Neural progenitor cell (in vitro differentiated cells): ENCODE results near the gene SLC5A5. TPM values are rescaled to one million over a fixed set of nuclear protein-coding genes. Genes with fewer than 3 reads are reported as not detected.

Experiments used
- DNase-seq: peaks from one replicate; pipeline ENCODE4 v3.0.0-alpha.2; 2016; ENCODE audit warnings: low spot score
- H2AFZ ChIP-seq: fragments of 200-600 bp; sonication (generic); replicated peaks from 2 replicates; pipeline ENCODE4 v1.6.1; 2016; ENCODE audit warnings: antibody characterized with exemption
- H3F3A ChIP-seq: fragments of 200-600 bp; sonication (generic); 2 replicates; pipeline ENCODE4 v1.6.1; 2016; ENCODE audit warnings: antibody characterized with exemption, low read depth
- H3K27ac ChIP-seq: fragments of 200-600 bp; sonication (generic); 2 replicates; pipeline ENCODE4 v1.5.1; 2016; ENCODE audit warnings: mild to moderate bottlenecking
- H3K27me3 ChIP-seq: fragments of 200-600 bp; sonication (generic); 2 replicates; pipeline ENCODE4 v1.6.1; 2016; ENCODE audit warnings: mild to moderate bottlenecking, moderate library complexity
- H3K36me3 ChIP-seq: fragments of 200-600 bp; sonication (generic); 2 replicates; pipeline ENCODE4 v1.5.1; 2016
- H3K4me1 ChIP-seq: fragments of 200-600 bp; sonication (generic); 2 replicates; pipeline ENCODE4 v1.6.1; 2016; ENCODE audit warnings: mixed run types
- H3K4me2 ChIP-seq: fragments of 200-600 bp; sonication (generic); 2 replicates; pipeline ENCODE4 v1.6.1; 2016
- H3K4me3 ChIP-seq: fragments of 200-600 bp; sonication (generic); 2 replicates; pipeline ENCODE4 v1.5.1; 2016
- H3K79me2 ChIP-seq: fragments of 200-600 bp; sonication (generic); 2 replicates; pipeline ENCODE4 v1.6.1; 2016; ENCODE audit warnings: low read depth
- H3K9ac ChIP-seq: fragments of 200-600 bp; sonication (generic); 2 replicates; pipeline ENCODE4 v1.6.1; 2016
- H3K9me3 ChIP-seq: fragments of 200-600 bp; sonication (generic); 2 replicates; pipeline ENCODE4 v1.5.1; 2016; ENCODE audit warnings: low read depth
- H4K20me1 ChIP-seq: fragments of 200-600 bp; sonication (generic); 2 replicates; pipeline ENCODE4 v1.6.1; 2016; ENCODE audit warnings: low read depth
- H3K27ac Mint-ChIP-seq: 3 replicates; pipeline ENCODE4 v1.8.0; 2021; ENCODE audit warnings: mixed read lengths
- H3K27me3 Mint-ChIP-seq: 2 replicates; pipeline ENCODE4 v1.8.0; 2022; ENCODE audit warnings: low read depth, mild to moderate bottlenecking, inconsistent platforms, moderate library complexity, mixed read lengths; ENCODE audit not compliant: insufficient read depth
- H3K36me3 Mint-ChIP-seq: 3 replicates; pipeline ENCODE4 v1.8.0; 2021; ENCODE audit warnings: mixed read lengths
- H3K4me1 Mint-ChIP-seq: 3 replicates; pipeline ENCODE4 v1.8.0; 2021; ENCODE audit warnings: mixed read lengths
- H3K4me3 Mint-ChIP-seq: 3 replicates; pipeline ENCODE4 v1.8.0; 2021; ENCODE audit warnings: mild to moderate bottlenecking, moderate library complexity, mixed read lengths
- H3K9me3 Mint-ChIP-seq: 3 replicates; pipeline ENCODE4 v1.8.0; 2020; ENCODE audit warnings: mixed read lengths
- EZH2 ChIP-seq: fragments of 200-600 bp; sonication (generic); IDR thresholded peaks from 2 replicates; pipeline ENCODE4 v1.6.1; 2017; ENCODE audit warnings: antibody characterized with exemption, mild to moderate bottlenecking, moderate library complexity
- EZH2phosphoT487 ChIP-seq: fragments of 200-600 bp; sonication (generic); IDR thresholded peaks from 2 replicates; pipeline ENCODE4 v1.6.1; 2017; ENCODE audit warnings: antibody characterized with exemption
- total RNA-seq: library from RNA; depleted of rRNA; stranded (reverse); fragments of >200 nt; gene quantifications from 2 replicates; pipeline ENCODE4 v1.2.3, GENCODE V29; 2015; ENCODE audit warnings: low replicate concordance
- TF ChIP-seq, protein P1 (sequence below): fragments of 200-600 bp; sonication (generic); IDR thresholded peaks from 2 replicates; pipeline ENCODE4 v1.5.1; 2017; ENCODE audit warnings: antibody characterized with exemption, mild to moderate bottlenecking

The SLC5A5 gene
- total RNA-seq, 1 donor from 2014 or later, result 0.51 TPM

DNA sequence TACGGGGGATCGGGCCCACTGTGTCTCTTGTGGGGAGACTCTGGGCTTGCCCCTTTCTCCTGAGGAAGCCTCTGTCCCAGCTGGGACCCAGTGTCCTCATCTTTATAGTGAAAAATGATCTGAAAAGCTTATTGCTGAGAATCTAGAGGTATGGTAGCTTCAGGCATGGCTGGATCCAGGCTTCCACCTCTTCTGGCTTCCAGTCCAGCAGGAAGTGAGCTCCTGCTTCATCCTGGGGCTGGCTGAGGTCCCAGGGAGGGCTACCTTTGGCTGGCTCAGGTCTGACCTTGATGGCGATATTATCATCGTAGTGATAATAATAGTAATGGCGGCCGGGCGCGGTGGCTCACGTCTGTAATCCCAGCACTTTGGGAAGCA, 3.0 kb downstream of the SLC5A5 start:
- Mint-ChIP-seq H3K27ac (no peak overlapping the region), H3K9me3 (no peaks in the 10 kb centered on the region), H3K4me1 (peaks cover 2% of the 10 kb centered on the region), H3K27me3 (peaks cover 16% of the 10 kb centered on the region), H3K4me3 (peak overlapping the region; percentile 60), H3K36me3 (no peaks in the 10 kb centered on the region)
- TF ChIP-seq, protein P1, sequence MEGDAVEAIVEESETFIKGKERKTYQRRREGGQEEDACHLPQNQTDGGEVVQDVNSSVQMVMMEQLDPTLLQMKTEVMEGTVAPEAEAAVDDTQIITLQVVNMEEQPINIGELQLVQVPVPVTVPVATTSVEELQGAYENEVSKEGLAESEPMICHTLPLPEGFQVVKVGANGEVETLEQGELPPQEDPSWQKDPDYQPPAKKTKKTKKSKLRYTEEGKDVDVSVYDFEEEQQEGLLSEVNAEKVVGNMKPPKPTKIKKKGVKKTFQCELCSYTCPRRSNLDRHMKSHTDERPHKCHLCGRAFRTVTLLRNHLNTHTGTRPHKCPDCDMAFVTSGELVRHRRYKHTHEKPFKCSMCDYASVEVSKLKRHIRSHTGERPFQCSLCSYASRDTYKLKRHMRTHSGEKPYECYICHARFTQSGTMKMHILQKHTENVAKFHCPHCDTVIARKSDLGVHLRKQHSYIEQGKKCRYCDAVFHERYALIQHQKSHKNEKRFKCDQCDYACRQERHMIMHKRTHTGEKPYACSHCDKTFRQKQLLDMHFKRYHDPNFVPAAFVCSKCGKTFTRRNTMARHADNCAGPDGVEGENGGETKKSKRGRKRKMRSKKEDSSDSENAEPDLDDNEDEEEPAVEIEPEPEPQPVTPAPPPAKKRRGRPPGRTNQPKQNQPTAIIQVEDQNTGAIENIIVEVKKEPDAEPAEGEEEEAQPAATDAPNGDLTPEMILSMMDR, result no peak
- TF ChIP-seq EZH2phosphoT487, result no peak
- no peak for TF ChIP-seq EZH2
- Histone ChIP-seq H3K36me3 (no peaks in the 10 kb centered on the region), H3K27ac (no peak overlapping the region), H3K9ac (no peak overlapping the region), H3K4me3 (peak overlapping the region; percentile 60), H3F3A (peaks cover 5% of the 10 kb centered on the region), H2AFZ (peak overlapping the region; percentile 95), H4K20me1 (no peaks in the 10 kb centered on the region), H3K27me3 (peaks cover 43% of the 10 kb centered on the region), H3K4me1 (no peaks in the 10 kb centered on the region), H3K4me2 (peak overlapping the region; percentile 92), H3K79me2 (no peaks in the 10 kb centered on the region), H3K9me3 (no peaks in the 10 kb centered on the region)
- DNase-seq, result no peak

DNA sequence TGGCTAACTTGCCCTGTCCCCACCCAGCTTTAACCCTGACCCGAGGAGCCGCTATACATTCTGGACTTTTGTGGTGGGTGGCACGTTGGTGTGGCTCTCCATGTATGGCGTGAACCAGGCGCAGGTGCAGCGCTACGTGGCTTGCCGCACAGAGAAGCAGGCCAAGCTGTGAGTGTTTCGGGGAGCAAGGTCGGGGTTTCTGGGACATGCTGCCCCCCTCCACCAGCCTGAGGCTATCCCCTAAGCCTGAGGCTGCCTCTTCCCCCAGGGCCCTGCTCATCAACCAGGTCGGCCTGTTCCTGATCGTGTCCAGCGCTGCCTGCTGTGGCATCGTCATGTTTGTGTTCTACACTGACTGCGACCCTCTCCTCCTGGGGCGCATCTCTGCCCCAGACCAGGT, 6.0 kb downstream of the SLC5A5 start:
- Mint-ChIP-seq H3K27ac (no peak overlapping the region), H3K27me3 (peaks cover 16% of the 10 kb centered on the region)
- DNase-seq, result no peak

DNA sequence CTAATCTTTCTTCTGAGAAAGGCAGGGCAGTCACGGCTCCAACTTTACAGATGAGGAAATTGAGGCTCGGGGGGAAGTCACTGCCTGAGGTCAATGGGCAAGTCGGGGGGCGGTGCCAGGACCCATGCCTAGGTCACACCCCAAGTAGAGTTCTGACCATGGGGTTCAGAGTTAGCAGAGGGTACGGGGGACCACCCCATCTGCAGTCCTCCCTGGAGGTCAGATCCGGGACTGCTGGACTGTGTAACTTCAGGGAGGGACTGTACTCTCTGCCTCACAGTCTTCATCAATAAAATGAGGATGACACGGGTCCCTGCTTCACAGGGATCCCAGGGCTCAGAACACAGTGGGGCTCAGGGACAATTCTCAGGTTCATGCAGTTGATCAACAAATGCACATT, 7.7 kb downstream of the SLC5A5 start:
- H3K36me3 Mint-ChIP-seq, result no peaks in the 10 kb centered on the region
- peaks cover 2% of the 10 kb centered on the region for H3K4me1 Mint-ChIP-seq
- DNase-seq, result no peak
- Histone ChIP-seq H3K4me3 (no peak overlapping the region), H3F3A (no peaks in the 10 kb centered on the region), H3K9me3 (no peaks in the 10 kb centered on the region), H4K20me1 (no peaks in the 10 kb centered on the region), H3K4me1 (no peaks in the 10 kb centered on the region), H3K36me3 (no peaks in the 10 kb centered on the region), H3K27me3 (no peaks in the 10 kb centered on the region), H3K4me2 (no peak overlapping the region), H3K79me2 (no peaks in the 10 kb centered on the region), H3K9ac (no peak overlapping the region), H2AFZ (no peak overlapping the region), H3K27ac (no peak overlapping the region)
- no peak overlapping the region for H3K4me3 Mint-ChIP-seq
- TF ChIP-seq EZH2phosphoT487 (no peak), EZH2 (no peak)
- TF ChIP-seq, protein P1, result no peak
- H3K27ac Mint-ChIP-seq, result no peak overlapping the region
- H3K9me3 Mint-ChIP-seq, result no peaks in the 10 kb centered on the region
- H3K27me3 Mint-ChIP-seq, result peaks cover 16% of the 10 kb centered on the region

More for the DNA sequence above, 6.0 kb downstream of the SLC5A5 start:
- Histone ChIP-seq H3K27me3 (peaks cover 13% of the 10 kb centered on the region), H3K9ac (no peak overlapping the region), H4K20me1 (no peaks in the 10 kb centered on the region), H3K4me1 (no peaks in the 10 kb centered on the region), H3K9me3 (no peaks in the 10 kb centered on the region), H3K4me2 (no peak overlapping the region), H3F3A (no peaks in the 10 kb centered on the region), H2AFZ (no peak overlapping the region), H3K79me2 (no peaks in the 10 kb centered on the region), H3K27ac (no peak overlapping the region), H3K36me3 (no peaks in the 10 kb centered on the region), H3K4me3 (no peak overlapping the region)
- Mint-ChIP-seq H3K36me3 (no peaks in the 10 kb centered on the region), H3K9me3 (no peaks in the 10 kb centered on the region), H3K4me1 (peaks cover 2% of the 10 kb centered on the region), H3K4me3 (no peak overlapping the region)
- TF ChIP-seq EZH2 (no peak), EZH2phosphoT487 (no peak)
- TF ChIP-seq, protein P1, result no peak
